Lower leg skin (tissue), 4 donors: ENCODE measurements around the gene BDH1. TPM values are rescaled to one million over a fixed set of nuclear protein-coding genes. Genes with fewer than 3 reads are reported as not detected.
"Not testable (repeated sequence)": the region's sequence is repeated elsewhere in the genome, so short reads cannot be mapped to it uniquely, and the experiment has no call there.

Experiments
- DNase-seq, 2 donors: peaks; one replicate each; pipeline ENCODE4 v3.0.0-alpha.2; 2019; ENCODE audit warnings: low spot score in 2 of 2
- H3K4me3 ChIP-seq: fragments of 200-600 bp; sonication (generic); 2 replicates; pipeline ENCODE4 v1.5.1; 2017; ENCODE audit warnings: mild to moderate bottlenecking, low read depth; ENCODE audit not compliant: poor library complexity, severe bottlenecking
- CTCF ChIP-seq, 3 donors: fragments of 450-650 bp; IDR thresholded peaks; one replicate each; pipeline ENCODE4 v1.5.1; 2016; ENCODE audit warnings: antibody characterized with exemption in 3 of 3, mild to moderate bottlenecking in 3 of 3, moderate library complexity in 2 of 3
- POLR2A ChIP-seq, 2 donors: fragments of 450-650 bp; IDR thresholded peaks; one replicate each; pipeline ENCODE4 v1.6.1; 2016 to 2017; ENCODE audit warnings: antibody characterized with exemption in 2 of 2, mild to moderate bottlenecking in 1 of 2, moderate library complexity in 1 of 2
- WGBS, 2 donors: methylation state at CpG; one replicate each; pipeline ENCODE4 v1.1.5; 2018; 5-methylcytosine and 5-hydroxymethylcytosine counted together
- intact Hi-C: fragments of 100-400 bp; cut with DNase I; formaldehyde crosslinking; loops from one replicate; pipeline ENCODE4 v1.15.0; 2023; ENCODE audit warnings: low total_unique reads
- total RNA-seq, 4 donors: library from RNA; depleted of rRNA; stranded (reverse); fragments of >200 nt; gene quantifications; one replicate each; pipeline ENCODE4 v1.1.0, GENCODE V29; 2016

BDH1 gene
- total RNA-seq, 4 donors from 2014 or later: 56.3 to 86.1 (median 59.7) TPM

GRCh38 chr3:197573048-197573767, 17.4 kb upstream of the BDH1 start:
- no peak for DNase-seq
- no peak for TF ChIP-seq CTCF (IDR thresholded peaks at IDR 0.05)
- no peak for TF ChIP-seq POLR2A (IDR thresholded peaks at IDR 0.05)
- 76 to 88% methylated on average over 6 of the region's 6 CpGs for WGBS, 2 donors
- intact Hi-C loops: no loop called here
- no peak overlapping the region for H3K4me3 ChIP-seq

GRCh38 chr3:197571880-197572172, 16.1 kb upstream of the BDH1 start:
- intact Hi-C loops, DNase-seq, H3K4me3 ChIP-seq: not testable (repeated sequence)

- intact Hi-C loops, H3K4me3 ChIP-seq, DNase-seq: not testable (repeated sequence)
- 84% methylated on average over 4 of the region's 4 CpGs for WGBS, 2 donors
Measured at GRCh38 chr3:197571074-197571879, 15.5 kb upstream of the BDH1 start.

GRCh38 chr3:197569433-197569832, 13.7 kb upstream of the BDH1 start:
- H3K4me3 ChIP-seq, intact Hi-C loops, DNase-seq: not testable (repeated sequence)
- 71 to 83% methylated on average over 2 of the region's 2 CpGs for WGBS, 2 donors

- intact Hi-C loops: no loop called here
- H3K4me3 ChIP-seq: no peak overlapping the region
- DNase-seq: no peak
- TF ChIP-seq CTCF (IDR thresholded peaks at IDR 0.05): no peak
- 37 to 40% methylated on average over 6 of the region's 6 CpGs for WGBS, 2 donors
Measured at GRCh38 chr3:197567904-197568681, 12.3 kb upstream of the BDH1 start.

GRCh38 chr3:197566155-197566554, 10.4 kb upstream of the BDH1 start:
- H3K4me3 ChIP-seq: not testable (repeated sequence)

GRCh38 chr3:197564097-197564843, 8.5 kb upstream of the BDH1 start:
- no peak overlapping the region for H3K4me3 ChIP-seq
- 65 to 69% methylated on average over 1 of the region's 1 CpG for WGBS, 2 donors
- TF ChIP-seq CTCF (IDR thresholded peaks at IDR 0.05) (no peak), POLR2A (IDR thresholded peaks at IDR 0.05) (no peak)
- no peak for DNase-seq
- intact Hi-C loops: no loop called here

More at GRCh38 chr3:197566155-197566554, 10.4 kb upstream of the BDH1 start:
- intact Hi-C loops, DNase-seq: not testable (repeated sequence)
